Caco-2 (cell line): ENCODE data around the gene RRBP1. TPM values are rescaled to one million over a fixed set of nuclear protein-coding genes. Genes with fewer than 3 reads are reported as not detected.

ENCODE experiments used
- BruUV-seq: library from RNA; stranded (reverse); fragments of 400-500 nt; replicated peaks from 2 replicates; lab custom pipeline; 2021; lab: Mats Ljungman, UMichigan
- CTCF ChIA-PET: fragments of 300-600 bp; sonication (Branson Sonifier 250); formaldehyde crosslinking; loops from one replicate; lab custom pipeline; 2022; ENCODE audit warnings: antibody characterized with exemption; lab: Charles Lee
- POLR2A ChIA-PET: fragments of 300-600 bp; sonication (Branson Sonifier 250); formaldehyde crosslinking; loops from one replicate; lab custom pipeline; 2022; ENCODE audit warnings: antibody characterized with exemption; lab: Charles Lee
- DNase-seq, 2 experiments: peaks; one replicate each; pipeline versions ENCODE4 v3.0.0 to v3.0.0-alpha.2; 2020 to 2022
- H3K27me3 ChIP-seq: replicated peaks from 2 replicates; pipeline ENCODE4 v1.6.0; 2011; ENCODE audit warnings: low read length; ENCODE audit not compliant: control insufficient read depth, insufficient read depth
- H3K36me3 ChIP-seq: 2 replicates; pipeline ENCODE4 v1.5.1; 2011; ENCODE audit warnings: low read length; ENCODE audit not compliant: control insufficient read depth, insufficient read depth
- H3K4me1 ChIP-seq: fragments of 250-450 bp; sonication (Bioruptor Pico); 2 replicates; pipeline ENCODE4 v1.5.1; 2020; ENCODE audit warnings: mild to moderate bottlenecking
- H3K4me3 ChIP-seq: 2 replicates; pipeline ENCODE4 v1.5.1; 2011; ENCODE audit warnings: low read depth, mild to moderate bottlenecking, control low read depth, low read length
- H3K9me3 ChIP-seq: fragments of 250-450 bp; sonication (Bioruptor Pico); 2 replicates; pipeline ENCODE4 v1.5.1; 2020; ENCODE audit warnings: mild to moderate bottlenecking, moderate library complexity
- H3K27ac Mint-ChIP-seq: one replicate; pipeline ENCODE4 v1.8.0; 2022; ENCODE audit warnings: mixed read lengths; ENCODE audit not compliant: unreplicated experiment
- H3K27me3 Mint-ChIP-seq: one replicate; pipeline ENCODE4 v1.8.0; 2022; ENCODE audit warnings: mixed read lengths; ENCODE audit not compliant: insufficient read depth, unreplicated experiment
- H3K36me3 Mint-ChIP-seq: one replicate; pipeline ENCODE4 v1.8.0; 2022; ENCODE audit warnings: mild to moderate bottlenecking, mixed read lengths; ENCODE audit not compliant: insufficient read depth, unreplicated experiment
- H3K4me1 Mint-ChIP-seq: one replicate; pipeline ENCODE4 v1.8.0; 2022; ENCODE audit warnings: low read depth, mixed read lengths; ENCODE audit not compliant: unreplicated experiment
- H3K4me3 Mint-ChIP-seq: one replicate; pipeline ENCODE4 v1.8.0; 2022; ENCODE audit warnings: mild to moderate bottlenecking, moderate library complexity, mixed read lengths; ENCODE audit not compliant: unreplicated experiment
- H3K9me3 Mint-ChIP-seq: one replicate; pipeline ENCODE4 v1.8.0; 2022; ENCODE audit warnings: mixed read lengths; ENCODE audit not compliant: unreplicated experiment
- intact Hi-C: fragments of 100-400 bp; cut with micrococcal nuclease; formaldehyde crosslinking; loops from one replicate; pipeline ENCODE4 v1.10.0; 2022; ENCODE audit not compliant: unreplicated experiment
- total RNA-seq: library from RNA; stranded (reverse); gene quantifications from 2 replicates; pipeline ENCODE4 v1.2.3, GENCODE V29; 2022
- TF ChIP-seq, protein P1 (sequence below), 2 experiments: fragments of 200-600 bp in 1 of 2; IDR thresholded peaks; 1 replicate in 1 of 2; 2 replicates in 1 of 2; pipeline versions ENCODE4 v1.5.1 to v1.8.0; 2011 to 2022; ENCODE audit warnings: antibody characterized with exemption in 1 of 2, control low read depth in 1 of 2, inconsistent platforms in 1 of 2, low read depth in 1 of 2, low read length in 1 of 2, mild to moderate bottlenecking in 1 of 2, moderate library complexity in 1 of 2; ENCODE audit not compliant: insufficient read depth in 1 of 2, severe bottlenecking in 1 of 2, unreplicated experiment in 1 of 2

Gene RRBP1
- total RNA-seq, 1 experiment from 2014 or later, result 758 TPM

- POLR2A ChIA-PET, result no interaction called here
- Histone ChIP-seq H3K4me3 (peak overlapping the region; percentile 98), H3K4me1 (peaks cover 23% of the 10 kb centered on the region), H3K27me3 (no peaks in the 10 kb centered on the region), H3K36me3 (no peaks in the 10 kb centered on the region), H3K9me3 (no peaks in the 10 kb centered on the region)
- CTCF ChIA-PET, result no interaction called here
- Mint-ChIP-seq H3K36me3 (peaks cover 27% of the 10 kb centered on the region), H3K27me3 (no peaks in the 10 kb centered on the region), H3K4me3 (peak overlapping the region; percentile 73), H3K4me1 (peaks cover 29% of the 10 kb centered on the region), H3K9me3 (no peaks in the 10 kb centered on the region), H3K27ac (peak overlapping the region; percentile 87)
- no TSS peak for BruUV-seq
- intact Hi-C loops, result loop anchor here (5.0 kb wide), 1 partner anchor 399 kb away; the partner anchor contains the start of genes MGME1 and SNX5
- DNase-seq, result peak in 1 of 2 experiments; percentile 29
- TF ChIP-seq, protein P1, sequence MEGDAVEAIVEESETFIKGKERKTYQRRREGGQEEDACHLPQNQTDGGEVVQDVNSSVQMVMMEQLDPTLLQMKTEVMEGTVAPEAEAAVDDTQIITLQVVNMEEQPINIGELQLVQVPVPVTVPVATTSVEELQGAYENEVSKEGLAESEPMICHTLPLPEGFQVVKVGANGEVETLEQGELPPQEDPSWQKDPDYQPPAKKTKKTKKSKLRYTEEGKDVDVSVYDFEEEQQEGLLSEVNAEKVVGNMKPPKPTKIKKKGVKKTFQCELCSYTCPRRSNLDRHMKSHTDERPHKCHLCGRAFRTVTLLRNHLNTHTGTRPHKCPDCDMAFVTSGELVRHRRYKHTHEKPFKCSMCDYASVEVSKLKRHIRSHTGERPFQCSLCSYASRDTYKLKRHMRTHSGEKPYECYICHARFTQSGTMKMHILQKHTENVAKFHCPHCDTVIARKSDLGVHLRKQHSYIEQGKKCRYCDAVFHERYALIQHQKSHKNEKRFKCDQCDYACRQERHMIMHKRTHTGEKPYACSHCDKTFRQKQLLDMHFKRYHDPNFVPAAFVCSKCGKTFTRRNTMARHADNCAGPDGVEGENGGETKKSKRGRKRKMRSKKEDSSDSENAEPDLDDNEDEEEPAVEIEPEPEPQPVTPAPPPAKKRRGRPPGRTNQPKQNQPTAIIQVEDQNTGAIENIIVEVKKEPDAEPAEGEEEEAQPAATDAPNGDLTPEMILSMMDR (IDR thresholded peaks at IDR 0.05; ENCODE audit: insufficient read depth in 1 of 2, low read depth in 1 of 2, low read length in 1 of 2, severe bottlenecking in 1 of 2, unreplicated experiment in 1 of 2), result no peak
Observed at GRCh38 chr20:17568045-17568788, 113.8 kb downstream of the RRBP1 start.

GRCh38 chr20:17566345-17566744 lies 115.7 kb downstream of the RRBP1 start:
- Mint-ChIP-seq H3K9me3 (no peaks in the 10 kb centered on the region), H3K36me3 (peaks cover 21% of the 10 kb centered on the region), H3K4me3 (no peak overlapping the region), H3K27ac (no peak overlapping the region), H3K4me1 (peaks cover 13% of the 10 kb centered on the region), H3K27me3 (no peaks in the 10 kb centered on the region)
- intact Hi-C loops, result loop anchor here (5.0 kb wide), 1 partner anchor 401 kb away; the partner anchor contains the start of genes MGME1 and SNX5
- ChIA-PET POLR2A (no interaction called here), CTCF (no interaction called here)
- TF ChIP-seq, protein P1 (IDR thresholded peaks at IDR 0.05; ENCODE audit: insufficient read depth in 1 of 2, low read depth in 1 of 2, low read length in 1 of 2, severe bottlenecking in 1 of 2, unreplicated experiment in 1 of 2), result no peak
- H3K4me1 ChIP-seq, result peaks cover 10% of the 10 kb centered on the region
- no TSS peak for BruUV-seq
- no peaks in the 10 kb centered on the region for H3K27me3 ChIP-seq
- H3K4me3 ChIP-seq, result no peak overlapping the region
- no peaks in the 10 kb centered on the region for H3K9me3 ChIP-seq
- H3K36me3 ChIP-seq, result no peaks in the 10 kb centered on the region
- DNase-seq, result no peak

GRCh38 chr20:17565169-17565845 lies 116.7 kb downstream of the RRBP1 start:
- H3K4me1 Mint-ChIP-seq, result peaks cover 7% of the 10 kb centered on the region
- H3K9me3 ChIP-seq, result no peaks in the 10 kb centered on the region
- no peak overlapping the region for H3K4me3 ChIP-seq
- intact Hi-C loops, result loop anchor here (5.0 kb wide), 1 partner anchor 402 kb away; the partner anchor contains the start of genes MGME1 and SNX5
- H3K36me3 Mint-ChIP-seq, result peaks cover 15% of the 10 kb centered on the region
- POLR2A ChIA-PET, result interaction anchor here (0.5 to 0.6 kb wide), 2 partner anchors 9 to 367 kb away, joined by 4 to 6 read pairs; no protein-coding TSS in a partner anchor
- no peaks in the 10 kb centered on the region for H3K27me3 ChIP-seq
- CTCF ChIA-PET, result no interaction called here
- H3K9me3 Mint-ChIP-seq, result no peaks in the 10 kb centered on the region
- no peak overlapping the region for H3K4me3 Mint-ChIP-seq
- no peaks in the 10 kb centered on the region for H3K27me3 Mint-ChIP-seq
- H3K36me3 ChIP-seq, result no peaks in the 10 kb centered on the region
- BruUV-seq, result no TSS peak
- H3K27ac Mint-ChIP-seq, result no peak overlapping the region
- TF ChIP-seq, protein P1 (IDR thresholded peaks at IDR 0.05; ENCODE audit: insufficient read depth in 1 of 2, low read depth in 1 of 2, low read length in 1 of 2, severe bottlenecking in 1 of 2, unreplicated experiment in 1 of 2), result no peak
- H3K4me1 ChIP-seq, result peaks cover 10% of the 10 kb centered on the region
- no peak for DNase-seq
